Muscle layer of duodenum (tissue), 2 donors: ENCODE measurements around the gene HSPE1.
"Not testable (repeated sequence)": the region's sequence is repeated elsewhere in the genome, so short reads cannot be mapped to it uniquely, and the experiment has no call there.

ENCODE experiments used
- H3K27ac ChIP-seq: one replicate; pipeline ENCODE4 v1.7.0; 2013; ENCODE audit warnings: mild to moderate bottlenecking, low read length
- H3K27me3 ChIP-seq: one replicate; pipeline ENCODE4 v1.7.0; 2013; ENCODE audit warnings: low read depth, mild to moderate bottlenecking, control low read depth, low read length
- H3K36me3 ChIP-seq, 2 donors: one replicate each; pipeline ENCODE4 v1.7.0; 2013; ENCODE audit warnings: low read length in 2 of 2, control low read depth in 1 of 2, mild to moderate bottlenecking in 1 of 2; ENCODE audit not compliant: insufficient read depth in 2 of 2, control insufficient read depth in 1 of 2
- H3K4me1 ChIP-seq, 2 donors: one replicate each; pipeline ENCODE4 v1.7.0; 2013; ENCODE audit warnings: low read length in 2 of 2, mild to moderate bottlenecking in 2 of 2, control low read depth in 1 of 2, moderate library complexity in 1 of 2; ENCODE audit not compliant: insufficient read depth in 2 of 2, control insufficient read depth in 1 of 2
- H3K4me3 ChIP-seq, 2 donors: one replicate each; pipeline ENCODE4 v1.7.0; 2013; ENCODE audit warnings: low read length in 2 of 2, low read depth in 1 of 2, mild to moderate bottlenecking in 1 of 2
- H3K9me3 ChIP-seq, 2 donors: one replicate each; pipeline ENCODE4 v1.7.0; 2013; ENCODE audit warnings: low read length in 2 of 2, control low read depth in 1 of 2, mild to moderate bottlenecking in 1 of 2; ENCODE audit not compliant: control insufficient read depth in 1 of 2
- donor health status: healthy.

HSPE1 gene

GRCh38 chr2:197517150-197517549 is 17.0 kb downstream of the HSPE1 start:
- Histone ChIP-seq H3K9me3 (no peaks in the 10 kb centered on the region), H3K27me3 (no peaks in the 10 kb centered on the region), H3K4me1 (peaks cover 12 to 25% of the 10 kb centered on the region in 2 donors), H3K4me3 (peak overlapping the region; percentile 72 to 99), H3K27ac (peak overlapping the region; percentile 100), H3K36me3 (no peaks in the 10 kb centered on the region)

GRCh38 chr2:197538412-197538811 is 38.2 kb downstream of the HSPE1 start:
- Histone ChIP-seq H3K4me1 (peaks cover 0 to 6% of the 10 kb centered on the region in 2 donors), H3K36me3 (peaks cover 11 to 33% of the 10 kb centered on the region in 2 donors), H3K9me3 (no peaks in the 10 kb centered on the region), H3K27ac (no peak overlapping the region), H3K27me3 (no peaks in the 10 kb centered on the region), H3K4me3 (no peak overlapping the region)

GRCh38 chr2:197539734-197540133 is 39.6 kb downstream of the HSPE1 start:
- Histone ChIP-seq H3K27me3 (no peaks in the 10 kb centered on the region), H3K9me3 (no peaks in the 10 kb centered on the region), H3K36me3 (peaks cover 12 to 46% of the 10 kb centered on the region in 2 donors), H3K4me3 (no peak overlapping the region), H3K4me1 (peaks cover 0 to 6% of the 10 kb centered on the region in 2 donors), H3K27ac (no peak overlapping the region)

- Histone ChIP-seq H3K4me1 (peaks cover 0 to 6% of the 10 kb centered on the region in 2 donors), H3K36me3 (peaks cover 15 to 35% of the 10 kb centered on the region in 2 donors), H3K4me3 (no peak overlapping the region), H3K27ac (no peak overlapping the region), H3K27me3 (no peaks in the 10 kb centered on the region), H3K9me3 (no peaks in the 10 kb centered on the region)
Measured at GRCh38 chr2:197543206-197543605, 43.0 kb downstream of the HSPE1 start.

GRCh38 chr2:197547163-197547900 is 47.2 kb downstream of the HSPE1 start:
- Histone ChIP-seq H3K27ac (no peak overlapping the region), H3K4me3 (no peak overlapping the region), H3K9me3 (no peaks in the 10 kb centered on the region), H3K4me1 (no peaks in the 10 kb centered on the region), H3K36me3 (peaks cover 12 to 44% of the 10 kb centered on the region in 2 donors), H3K27me3 (no peaks in the 10 kb centered on the region)

GRCh38 chr2:197548582-197548981 is 48.4 kb downstream of the HSPE1 start:
- no peaks in the 10 kb centered on the region for H3K27me3 ChIP-seq
- H3K27ac ChIP-seq, result no peak overlapping the region
- no peaks in the 10 kb centered on the region for H3K9me3 ChIP-seq
- peaks cover 9 to 38% of the 10 kb centered on the region in 2 donors for H3K36me3 ChIP-seq
- no peak overlapping the region for H3K4me3 ChIP-seq
- H3K4me1 ChIP-seq, result no peaks in the 10 kb centered on the region

GRCh38 chr2:197551260-197551659 is 51.1 kb downstream of the HSPE1 start:
- H3K9me3 ChIP-seq, H3K27me3 ChIP-seq: not testable (repeated sequence)
- peaks cover 9 to 32% of the 10 kb centered on the region in 2 donors for H3K36me3 ChIP-seq

More at GRCh38 chr2:197551260-197551659, 51.1 kb downstream of the HSPE1 start:
- not testable (repeated sequence) for H3K4me3 ChIP-seq, H3K27ac ChIP-seq, H3K4me1 ChIP-seq
